Ovary (tissue), 3 donors: ENCODE measurements around the gene RASA3.

Source experiments
- CTCF ChIP-seq, 3 donors: fragments of 450-650 bp in 2 of 3; fragments of 200-600 bp in 1 of 3; IDR thresholded peaks; one replicate each; pipeline versions ENCODE4 v1.5.1 to v1.8.0; 2016 to 2022; ENCODE audit warnings: antibody characterized with exemption in 3 of 3, mild to moderate bottlenecking in 1 of 3
- POLR2A ChIP-seq: fragments of 450-650 bp; IDR thresholded peaks from one replicate; pipeline ENCODE4 v1.6.1; 2017; ENCODE audit warnings: antibody characterized with exemption, mild to moderate bottlenecking, moderate library complexity
- donor health status: DM: no; HTN: no; CAD: no.

- TF ChIP-seq POLR2A (no peak), CTCF (IDR thresholded peaks at IDR 0.05) (no peak)
Observed at GRCh38 chr13:114167885-114168284, 35.5 kb upstream of the RASA3 start.
